ENCODE results near the gene ILF2.

ILF2 gene

DNA sequence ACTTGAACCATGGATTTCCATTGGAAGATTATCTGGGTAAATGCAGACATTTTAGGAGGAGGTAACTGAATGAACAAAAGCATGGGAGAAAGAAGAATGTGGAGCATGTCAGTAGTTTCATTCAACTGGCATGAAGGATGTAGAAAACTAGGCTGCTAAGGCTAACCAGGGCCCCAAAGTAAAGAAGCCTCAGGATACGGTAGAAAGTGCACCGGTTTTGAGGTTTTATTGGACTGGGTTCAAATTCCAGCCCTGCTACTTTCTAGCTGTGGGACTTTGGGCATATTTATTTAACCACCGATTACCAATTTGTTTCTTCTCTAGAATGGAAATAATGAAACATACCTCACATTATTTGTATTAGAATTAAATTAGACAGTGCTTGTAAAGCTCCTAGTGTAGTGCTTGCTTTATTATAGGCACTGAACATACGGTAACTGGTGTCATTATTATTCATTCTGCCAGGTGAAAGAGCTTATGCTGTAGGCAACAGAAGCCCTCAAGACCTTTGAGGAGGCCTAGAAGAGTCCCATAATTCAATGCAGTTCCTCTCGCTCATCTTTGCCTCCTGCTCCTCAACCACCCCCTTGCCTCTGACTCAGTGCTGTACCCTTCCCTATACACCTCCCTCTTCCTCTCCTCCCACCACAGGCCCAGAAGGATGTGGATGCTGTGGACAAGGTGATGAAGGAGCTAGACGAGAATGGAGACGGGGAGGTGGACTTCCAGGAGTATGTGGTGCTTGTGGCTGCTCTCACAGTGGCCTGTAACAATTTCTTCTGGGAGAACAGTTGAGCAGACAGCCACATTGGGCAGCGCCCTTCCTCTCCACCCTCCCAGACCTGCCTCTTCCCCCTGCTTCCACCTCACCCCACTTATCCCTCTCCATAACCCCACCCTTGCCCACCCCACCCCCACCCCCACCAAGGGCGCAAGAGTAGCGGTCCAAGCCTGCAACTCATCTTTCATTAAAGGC, 39.5 kb downstream of the ILF2 start:
- in situ Hi-C loops (cut with MboI; ENCODE audit: low pct_unique_long_range_greater_than_20kb, low sequenced_read_pairs): no loop called here
- DNase-seq: no peak

DNA sequence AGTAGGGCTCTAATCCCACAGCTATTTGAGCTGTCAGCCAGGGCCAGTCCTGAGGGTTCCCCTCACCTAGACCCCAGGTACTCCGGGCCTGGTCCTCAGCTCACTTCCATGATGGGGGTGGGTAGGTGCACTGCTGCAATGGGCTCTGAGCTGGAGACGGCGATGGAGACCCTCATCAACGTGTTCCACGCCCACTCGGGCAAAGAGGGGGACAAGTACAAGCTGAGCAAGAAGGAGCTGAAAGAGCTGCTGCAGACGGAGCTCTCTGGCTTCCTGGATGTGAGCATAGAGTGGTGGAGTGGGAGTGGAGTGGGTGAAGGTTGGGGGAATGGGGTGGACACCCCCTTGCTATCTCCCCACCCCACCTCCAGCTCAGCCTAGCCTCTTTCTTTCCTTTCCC, 40.4 kb downstream of the ILF2 start:
- in situ Hi-C loops (cut with MboI; ENCODE audit: low pct_unique_long_range_greater_than_20kb, low sequenced_read_pairs): no loop called here
- DNase-seq: no peak

DNA sequence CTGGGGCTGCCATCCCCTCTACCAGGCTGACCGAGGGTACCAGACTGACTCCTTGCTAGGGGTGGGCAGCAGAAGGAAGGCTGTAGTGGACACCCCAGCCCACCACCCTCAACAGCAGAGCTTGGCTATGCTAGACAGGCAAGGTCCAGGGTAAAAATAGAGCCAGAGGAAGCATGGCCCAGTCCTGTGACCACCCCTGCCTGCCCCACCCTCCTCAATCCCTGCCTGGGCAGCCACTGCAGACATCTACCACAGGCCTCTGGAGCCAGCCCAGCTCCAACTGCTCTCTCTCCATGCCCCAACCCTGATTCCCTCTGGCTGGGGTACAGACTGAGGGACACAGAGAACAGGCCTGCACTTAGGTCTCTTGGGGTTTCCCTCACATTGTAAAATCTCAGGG, 40.8 kb downstream of the ILF2 start:
- in situ Hi-C loops (cut with MboI; ENCODE audit: low pct_unique_long_range_greater_than_20kb, low sequenced_read_pairs): no loop called here
- DNase-seq: no peak

DNA sequence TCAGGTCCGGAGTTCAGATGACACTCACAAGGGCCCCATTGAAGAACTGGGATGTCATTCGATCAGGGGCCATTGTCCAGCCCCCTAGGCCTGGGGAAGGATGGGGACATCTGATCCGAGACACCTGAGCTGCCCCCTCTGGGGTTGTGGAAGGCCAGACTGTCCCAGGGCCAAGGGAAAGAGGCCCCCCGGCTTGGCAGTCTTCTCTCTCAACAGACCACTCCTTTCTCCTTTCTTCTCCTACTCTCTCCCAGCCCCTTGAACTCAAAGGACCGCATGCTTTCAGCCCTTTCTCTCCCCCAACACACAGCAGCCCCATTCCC, 41.5 kb downstream of the ILF2 start:
- in situ Hi-C loops (cut with MboI; ENCODE audit: low pct_unique_long_range_greater_than_20kb, low sequenced_read_pairs): no loop called here
- DNase-seq: no peak

DNA sequence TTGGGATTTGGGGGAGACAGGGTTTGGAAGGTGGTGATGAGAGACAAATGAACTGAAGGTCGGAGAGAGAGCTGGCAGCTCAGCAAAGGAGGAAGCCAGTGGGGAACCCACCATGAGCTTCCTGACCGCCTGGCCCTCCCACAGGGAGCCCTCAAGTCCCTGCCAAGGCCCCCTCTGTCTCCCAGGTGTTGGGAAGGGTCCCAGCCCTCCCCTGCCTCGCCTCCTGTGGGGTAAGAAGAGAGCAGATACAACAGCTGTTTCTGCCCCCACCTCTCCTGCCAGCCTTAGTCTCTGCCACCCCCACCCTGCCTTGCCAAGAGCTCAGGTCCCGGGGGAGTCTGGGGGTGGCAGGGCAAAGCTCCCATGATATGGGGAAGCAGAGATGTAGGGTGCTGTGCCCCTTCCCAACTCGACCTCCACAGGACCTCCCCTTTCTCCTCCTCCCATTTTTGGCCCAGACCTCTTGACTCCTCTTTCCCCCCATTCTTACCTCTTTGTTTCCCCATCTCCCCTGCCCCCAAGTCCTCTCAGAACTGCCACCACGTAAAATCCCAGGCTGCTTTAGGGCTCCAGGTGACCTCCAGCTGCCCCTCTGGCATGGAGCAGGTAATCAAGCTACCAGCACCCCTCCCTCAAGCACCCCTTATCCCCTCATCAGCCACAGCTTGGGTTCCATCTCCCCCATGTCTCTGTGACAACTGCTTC, 42.0 kb downstream of the ILF2 start:
- DNase-seq: no peak
- in situ Hi-C loops (cut with MboI; ENCODE audit: low pct_unique_long_range_greater_than_20kb, low sequenced_read_pairs): no loop called here

DNA sequence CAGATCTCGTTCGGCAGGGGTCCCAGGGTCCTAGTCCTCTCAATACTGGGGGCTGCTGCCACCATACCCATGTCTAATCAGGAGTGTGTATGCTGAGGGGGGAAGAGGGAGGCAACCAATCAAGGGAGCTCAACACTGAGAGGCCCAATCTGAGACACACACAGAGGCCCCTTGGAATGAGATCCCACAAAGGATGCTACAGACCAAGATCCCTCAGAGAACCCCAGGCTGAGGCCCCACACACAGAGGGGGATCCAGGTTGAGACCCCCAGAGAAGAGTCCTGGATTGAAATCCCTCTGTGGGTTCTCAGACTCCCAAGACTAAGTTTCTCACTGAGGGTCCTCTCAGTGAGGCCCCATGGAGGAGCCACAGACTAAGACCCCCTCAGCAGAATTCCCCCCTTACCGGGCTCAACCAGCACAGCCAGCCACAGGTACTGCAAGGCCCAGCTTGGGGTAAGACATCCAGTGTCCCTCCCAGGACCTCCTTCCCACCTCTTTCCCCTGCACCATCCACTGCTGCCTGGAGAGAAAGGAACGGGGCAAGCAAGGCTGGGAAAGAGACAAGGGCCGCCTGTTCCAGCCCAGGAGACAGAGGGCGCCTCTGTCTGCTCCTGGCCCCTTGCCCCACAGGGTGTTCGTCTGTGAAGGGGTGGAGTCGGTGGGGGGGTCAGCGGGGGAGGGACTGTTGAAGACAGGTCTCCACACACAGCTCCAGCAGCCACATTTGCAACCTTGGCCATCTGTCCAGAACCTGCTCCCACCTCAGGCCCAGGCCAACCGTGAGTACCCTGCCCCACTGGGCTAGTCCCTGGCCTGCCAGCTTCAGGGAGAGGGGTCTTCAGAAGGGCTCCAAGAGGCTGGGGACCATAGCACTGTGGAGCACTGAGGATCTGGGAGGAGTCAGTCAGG, 42.8 kb downstream of the ILF2 start, which contains the start of gene S100A1:
S100A1 (plus strand) TSS at position 720 of the 912 bp plus-strand sequence. CDS start 2,088 bp downstream, outside the sequence.
- in situ Hi-C loops (cut with MboI; ENCODE audit: low pct_unique_long_range_greater_than_20kb, low sequenced_read_pairs): no loop called here
- no peak for DNase-seq

DNA sequence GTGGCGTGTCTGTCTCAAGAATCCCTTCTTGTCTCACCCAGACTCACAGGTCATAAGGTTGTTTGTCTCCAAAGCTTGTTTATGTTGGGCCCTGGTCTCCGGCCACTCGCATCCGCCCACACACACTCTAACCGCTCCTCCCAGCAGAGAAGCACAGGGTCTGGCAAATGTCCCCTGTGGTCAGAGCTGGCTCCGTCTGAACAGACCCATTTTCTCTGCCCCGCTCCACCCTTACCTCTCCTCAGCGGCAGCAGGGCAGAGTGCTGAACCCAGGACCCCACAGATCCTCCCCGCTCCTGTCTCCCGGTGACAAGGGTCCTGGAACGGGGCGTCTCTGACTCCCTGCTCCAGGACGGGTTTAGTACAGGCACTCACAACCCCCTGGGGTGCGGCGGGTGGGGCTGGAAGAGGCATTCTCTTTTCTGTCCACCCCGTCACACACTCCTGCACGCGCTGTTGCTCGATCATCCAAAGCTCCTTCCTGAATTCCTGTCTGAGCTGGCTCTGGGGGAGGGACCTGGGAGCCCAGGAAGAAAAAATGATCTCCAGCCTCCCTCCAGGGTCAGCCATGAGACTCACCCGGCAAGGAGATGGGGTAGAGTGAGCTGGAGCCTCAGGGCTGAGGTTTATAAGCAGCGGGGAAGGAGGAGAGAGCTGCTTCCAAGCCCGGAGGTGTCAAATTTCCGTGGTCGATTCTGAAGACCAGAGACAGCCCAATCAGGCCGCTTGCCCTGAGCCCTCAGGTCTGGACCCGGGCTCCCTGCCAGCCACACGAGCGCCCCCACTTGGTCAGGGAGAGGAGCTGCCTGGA, 43.7 kb downstream of the ILF2 start, which contains the start of gene S100A13:
S100A13 (minus strand) TSS at position 602 of the 811 bp plus-strand sequence. CDS start 1,033 bp downstream, outside the sequence.
- DNase-seq: peak; percentile 91
- in situ Hi-C loops (cut with MboI; ENCODE audit: low pct_unique_long_range_greater_than_20kb, low sequenced_read_pairs): no loop called here

DNA sequence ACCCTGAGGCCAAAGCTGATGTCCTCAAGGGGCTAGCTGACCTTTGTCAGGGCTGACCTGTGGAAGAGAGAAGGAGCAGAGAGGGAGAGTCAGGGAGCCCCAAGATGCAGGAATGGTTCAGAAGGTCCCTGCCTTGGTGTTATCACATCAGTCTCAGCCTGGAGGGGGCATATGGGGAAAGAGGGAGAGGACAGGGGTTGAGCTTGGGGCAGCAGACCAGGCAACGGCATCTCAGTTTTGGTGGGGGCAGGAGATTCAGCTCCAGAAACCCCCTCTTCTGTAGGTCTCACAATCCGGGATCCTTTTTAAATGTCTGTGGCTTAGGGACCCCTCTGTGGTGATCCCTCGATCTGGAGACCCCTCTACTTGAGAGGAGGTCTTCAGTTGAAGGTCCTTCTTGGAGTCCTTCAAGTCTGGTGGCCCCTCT, 44.3 kb downstream of the ILF2 start:
- in situ Hi-C loops (cut with MboI; ENCODE audit: low pct_unique_long_range_greater_than_20kb, low sequenced_read_pairs): no loop called here
- DNase-seq: no peak

DNA sequence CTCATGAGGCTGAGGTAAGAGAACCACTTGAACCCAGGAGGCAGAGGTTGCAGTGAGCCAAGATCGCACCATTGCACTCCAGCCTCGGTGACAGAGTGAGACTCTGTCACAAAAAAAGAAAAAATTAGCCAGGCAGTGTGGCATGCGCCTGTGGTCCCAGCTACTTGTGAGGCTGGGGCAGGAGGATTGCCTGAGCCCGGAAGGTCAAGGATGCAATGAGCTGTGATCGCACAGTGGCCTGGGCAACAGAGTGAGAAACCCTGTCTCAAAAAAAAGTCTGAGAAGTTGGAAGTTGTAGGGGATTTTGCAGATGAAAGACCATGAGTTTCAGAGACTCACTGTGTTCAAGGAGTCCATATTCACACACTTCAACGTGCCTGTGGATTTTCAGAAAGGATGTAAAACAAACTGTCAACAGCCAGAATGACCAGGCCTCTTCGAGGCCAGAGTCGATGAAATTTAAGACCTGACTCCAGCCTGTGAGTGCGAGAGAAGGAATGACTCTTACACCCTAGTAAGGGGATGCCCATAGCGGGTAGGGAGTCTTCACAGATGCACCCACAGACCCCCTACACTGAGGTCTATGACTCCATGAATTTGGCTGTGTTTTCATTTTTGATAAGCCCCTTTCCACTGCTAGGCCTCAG, 45.7 kb downstream of the ILF2 start:
- in situ Hi-C loops (cut with MboI; ENCODE audit: low pct_unique_long_range_greater_than_20kb, low sequenced_read_pairs): no loop called here

DNA sequence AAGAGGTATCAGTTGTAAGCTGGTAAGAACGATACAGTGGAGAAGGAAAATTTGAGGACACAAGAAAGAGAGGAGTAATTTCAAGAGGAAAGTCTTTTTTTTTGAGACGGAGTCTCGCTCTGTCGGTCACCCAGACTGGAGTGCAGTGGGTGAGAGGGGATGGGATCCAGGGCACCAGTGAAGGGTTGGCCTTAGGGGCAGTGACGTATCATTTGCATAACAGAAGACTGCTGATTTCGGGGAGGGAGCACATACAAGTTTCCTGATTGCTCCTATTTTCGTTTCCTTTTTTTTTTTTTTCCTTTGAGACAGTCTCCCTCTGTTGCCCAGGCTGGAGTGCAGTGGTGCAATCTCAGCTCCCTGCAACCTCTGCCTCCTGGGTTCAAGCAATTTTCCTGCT, 47.7 kb downstream of the ILF2 start:
- in situ Hi-C loops (cut with MboI; ENCODE audit: low pct_unique_long_range_greater_than_20kb, low sequenced_read_pairs): no loop called here

More for the DNA sequence above, 45.7 kb downstream of the ILF2 start:
- DNase-seq: no peak

DNA sequence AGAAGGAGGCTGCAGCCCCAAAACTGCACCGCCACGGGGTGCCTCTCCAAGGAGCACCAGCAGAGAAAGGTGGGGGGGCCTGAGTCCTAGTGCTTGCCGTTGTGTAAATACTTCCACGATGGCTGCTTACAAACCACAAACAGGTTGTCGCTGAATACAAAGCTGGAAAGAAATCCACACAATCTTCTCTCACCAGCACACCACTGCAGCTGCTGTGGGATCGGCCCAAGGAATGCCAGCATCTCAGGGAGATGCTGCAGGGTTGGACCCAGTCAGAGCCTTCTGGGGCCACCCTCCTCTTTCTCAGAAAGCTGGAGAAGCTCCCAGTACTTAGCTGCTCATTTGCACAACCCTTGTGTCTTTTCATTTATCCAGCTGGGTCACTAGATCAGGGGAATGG, 51.6 kb downstream of the ILF2 start:
- in situ Hi-C loops (cut with MboI; ENCODE audit: low pct_unique_long_range_greater_than_20kb, low sequenced_read_pairs): no loop called here
- no peak for DNase-seq

More for the DNA sequence above, 47.7 kb downstream of the ILF2 start:
- DNase-seq: no peak

DNA sequence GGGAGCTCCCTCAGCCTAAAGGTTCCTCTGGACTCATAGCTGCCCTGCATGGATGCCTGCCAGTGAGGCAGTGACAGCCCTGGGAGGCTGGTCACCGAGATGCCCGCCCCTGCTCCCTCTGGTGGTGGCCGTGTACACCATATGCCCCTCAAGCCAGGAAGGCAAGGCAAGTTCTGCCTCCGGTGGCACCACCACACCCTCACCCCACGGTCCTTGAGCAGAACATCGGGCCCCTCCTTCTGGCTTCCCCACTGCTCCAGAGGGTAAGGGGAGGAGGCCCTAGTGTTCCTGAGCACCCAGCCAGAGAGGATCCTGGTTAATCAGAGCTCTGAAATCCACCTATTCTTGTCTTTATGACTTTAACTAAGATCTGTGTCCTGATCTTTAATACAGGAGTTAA, 53.1 kb downstream of the ILF2 start:
- in situ Hi-C loops (cut with MboI; ENCODE audit: low pct_unique_long_range_greater_than_20kb, low sequenced_read_pairs): no loop called here
- no peak for DNase-seq

DNA sequence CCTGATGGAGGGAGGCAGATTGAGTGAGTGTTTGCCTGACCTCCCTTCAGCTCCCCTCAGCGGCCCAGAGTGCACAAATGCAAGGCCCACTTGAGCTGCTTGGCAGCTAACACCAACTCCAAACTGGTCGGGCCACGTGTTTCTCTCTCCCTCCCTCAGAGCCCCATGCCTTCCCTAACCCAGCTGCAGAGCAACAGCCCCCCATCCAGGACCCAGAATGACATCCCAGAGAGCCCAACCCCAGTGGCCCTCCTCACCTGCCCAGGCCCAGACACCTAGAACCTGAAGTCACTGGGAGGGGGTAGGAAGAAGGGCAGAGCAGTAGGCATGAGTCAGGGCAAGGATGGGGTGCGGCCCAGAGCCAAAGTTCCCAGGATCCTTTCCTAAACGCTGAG, 53.9 kb downstream of the ILF2 start:
- DNase-seq: no peak
- in situ Hi-C loops (cut with MboI; ENCODE audit: low pct_unique_long_range_greater_than_20kb, low sequenced_read_pairs): no loop called here

DNA sequence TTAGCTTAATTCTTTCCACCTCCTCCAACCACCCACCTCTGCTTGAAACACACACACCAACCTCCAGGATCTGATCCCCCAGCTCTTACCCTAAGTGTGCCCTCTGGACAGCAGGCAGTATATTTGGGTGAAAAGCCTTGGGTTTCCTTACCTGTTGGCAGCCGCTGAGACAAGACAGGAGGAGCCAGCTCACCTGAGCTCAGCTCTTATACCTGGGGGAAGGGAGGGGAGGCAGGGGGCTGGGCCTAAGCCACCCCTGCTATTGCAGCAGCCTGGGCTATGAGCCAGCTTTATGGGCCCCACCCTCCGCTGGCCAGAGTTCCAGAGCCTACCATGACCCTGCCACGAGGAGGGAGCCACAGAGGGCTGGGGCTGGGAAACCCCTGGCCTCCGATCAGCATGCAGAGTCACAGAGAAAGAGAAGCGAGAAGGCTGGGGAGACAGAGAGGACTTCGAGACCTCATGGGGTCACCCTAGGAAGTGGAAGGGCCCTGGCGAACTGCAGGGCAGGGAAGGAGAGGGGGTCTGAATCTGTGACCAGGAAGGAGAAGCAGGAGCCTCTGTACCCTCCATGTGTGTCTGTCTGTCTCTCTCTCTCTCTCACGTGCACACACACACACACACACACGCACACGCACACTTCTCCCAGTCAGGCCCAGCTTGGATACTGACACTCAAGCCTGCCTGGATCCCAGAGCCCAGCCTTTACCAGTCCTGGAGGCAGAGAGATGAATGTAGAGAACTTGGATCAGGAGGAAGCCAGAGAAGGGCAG, 54.5 kb downstream of the ILF2 start, which contains the start of gene S100A14:
S100A14 (minus strand) TSS at position 182 of the 773 bp plus-strand sequence. CDS start 467 bp downstream, outside the sequence.
- in situ Hi-C loops (cut with MboI; ENCODE audit: low pct_unique_long_range_greater_than_20kb, low sequenced_read_pairs): no loop called here
- no peak for DNase-seq

DNA sequence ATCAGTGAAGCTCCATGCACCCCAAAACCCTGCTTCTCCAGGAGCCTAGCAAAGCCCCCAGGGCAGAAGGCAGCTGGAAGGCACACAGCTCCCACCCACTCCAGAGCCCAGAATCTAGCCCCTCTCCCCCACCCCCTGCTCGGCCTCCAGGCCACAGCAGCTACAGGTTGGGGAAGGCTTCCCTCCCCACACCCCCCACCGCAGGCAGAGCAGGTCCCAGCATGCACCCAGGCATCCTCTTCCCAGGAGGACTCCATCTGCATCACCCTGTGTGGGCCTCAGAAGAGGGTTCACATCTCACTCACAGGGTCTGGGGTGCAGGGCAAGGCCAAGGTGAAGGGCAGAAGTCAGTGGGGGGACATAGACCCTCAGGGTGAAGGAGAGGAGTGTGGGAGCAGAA, 55.4 kb downstream of the ILF2 start:
- in situ Hi-C loops (cut with MboI; ENCODE audit: low pct_unique_long_range_greater_than_20kb, low sequenced_read_pairs): no loop called here
- DNase-seq: no peak

DNA sequence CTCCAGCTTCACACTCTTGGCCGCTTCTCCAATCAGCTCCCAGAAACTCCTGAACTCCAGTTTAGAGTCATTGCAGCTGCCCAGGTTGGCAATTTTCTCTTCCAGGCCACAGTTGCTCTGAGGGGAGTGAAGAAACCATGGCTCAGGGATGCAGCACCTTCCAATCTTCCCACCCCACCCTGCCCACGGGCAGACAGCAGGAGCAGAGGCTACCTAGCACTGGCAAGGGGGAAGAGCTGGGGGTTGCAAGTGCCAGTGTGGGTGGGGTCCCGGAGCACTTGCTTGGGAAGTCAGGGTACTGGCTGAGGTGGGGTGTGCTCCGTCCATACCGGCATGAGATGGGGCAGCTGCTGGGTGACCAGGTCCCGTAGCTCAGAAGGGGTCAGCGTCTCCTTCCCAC, 55.9 kb downstream of the ILF2 start:
- in situ Hi-C loops (cut with MboI; ENCODE audit: low pct_unique_long_range_greater_than_20kb, low sequenced_read_pairs): no loop called here
- DNase-seq: no peak

DNA sequence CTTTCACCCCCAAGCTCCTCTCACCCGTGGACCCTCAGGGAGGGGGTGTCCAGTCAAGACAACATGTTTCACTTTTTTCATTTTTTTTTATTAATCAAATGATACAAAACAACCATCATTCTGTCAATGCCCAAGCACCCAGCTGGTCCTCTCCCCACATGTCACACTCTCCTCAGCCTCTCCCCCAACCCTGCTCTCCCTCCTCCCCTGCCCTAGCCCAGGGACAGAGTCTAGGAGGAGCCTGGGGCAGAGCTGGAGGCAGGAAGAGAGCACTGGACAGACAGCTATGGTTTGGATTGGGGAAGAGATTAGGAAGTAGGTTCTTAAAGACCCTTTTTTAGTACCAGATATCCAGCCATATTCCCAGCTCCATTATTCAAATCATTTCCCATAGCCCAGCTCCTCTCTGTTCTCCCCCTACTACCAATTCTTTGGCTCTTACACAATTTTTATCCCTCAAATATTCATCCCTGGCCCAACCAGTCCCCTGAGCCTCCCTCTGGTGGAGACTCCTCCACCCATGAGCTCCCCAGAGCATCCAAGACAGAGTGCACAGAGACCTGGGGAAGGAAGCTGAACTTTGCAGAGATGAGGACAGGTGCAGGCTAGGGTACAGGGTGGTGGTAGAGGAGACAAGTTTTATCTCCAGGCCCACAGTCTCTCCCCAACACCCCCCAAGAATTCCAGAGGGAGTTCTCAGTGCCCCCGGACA, 56.4 kb downstream of the ILF2 start:
- in situ Hi-C loops (cut with MboI; ENCODE audit: low pct_unique_long_range_greater_than_20kb, low sequenced_read_pairs): no loop called here

More for the DNA sequence above, 56.4 kb downstream of the ILF2 start:
- DNase-seq: no peak
